ENCODE results near the gene MYO7B. TPM values are rescaled to one million over a fixed set of nuclear protein-coding genes. Genes with fewer than 3 reads are reported as not detected.

MYO7B gene
- total and polyA plus RNA-seq, 9 donors, result 0.05 to 0.95 (median 0.25) TPM; not detected in 3

- no peak for DNase-seq
- Histone ChIP-seq H3K4me3 (no peak overlapping the region), H3K4me1 (ENCODE audit: insufficient read depth) (peaks cover 1% of the 10 kb centered on the region)
Observed at GRCh38 chr2:127671557-127672302, 136.2 kb downstream of the MYO7B start.

GRCh38 chr2:127672341-127673224, 137.1 kb downstream of the MYO7B start:
- WGBS, 3 donors, result 66 to 76% (median 71%) methylated on average over 20 of the region's 20 CpGs
- intact Hi-C loops (cut with DNase I), result no loop called here

More at GRCh38 chr2:127671557-127672302, 136.2 kb downstream of the MYO7B start:
- H3K36me3 ChIP-seq, result no peaks in the 10 kb centered on the region
- H3K27ac ChIP-seq, result no peak overlapping the region
- WGBS, 3 donors, result 93% methylated on average over 14 of the region's 14 CpGs
- H3K9me3 ChIP-seq, result no peaks in the 10 kb centered on the region
- no peak for TF ChIP-seq POLR2A (IDR thresholded peaks at IDR 0.05)
- intact Hi-C loops (cut with DNase I), result no loop called here
- no peaks in the 10 kb centered on the region for H3K27me3 ChIP-seq

GRCh38 chr2:127673291-127674069, 138.0 kb downstream of the MYO7B start:
- 70 to 82% (median 73%) methylated on average over 17 of the region's 17 CpGs for WGBS, 3 donors
- no peak for DNase-seq
- peaks cover 1% of the 10 kb centered on the region for H3K4me1 ChIP-seq (ENCODE audit: insufficient read depth)

More at GRCh38 chr2:127672341-127673224, 137.1 kb downstream of the MYO7B start:
- Histone ChIP-seq H3K27ac (no peak overlapping the region), H3K36me3 (no peaks in the 10 kb centered on the region), H3K4me3 (peak overlapping the region; percentile 56), H3K27me3 (no peaks in the 10 kb centered on the region), H3K9me3 (no peaks in the 10 kb centered on the region), H3K4me1 (ENCODE audit: insufficient read depth) (peaks cover 1% of the 10 kb centered on the region)
- no peak for DNase-seq
- TF ChIP-seq CTCF (IDR thresholded peaks at IDR 0.05) (no peak), POLR2A (IDR thresholded peaks at IDR 0.05) (no peak), EP300 (IDR thresholded peaks at IDR 0.05) (no peak)

More at GRCh38 chr2:127673291-127674069, 138.0 kb downstream of the MYO7B start:
- H3K4me3 ChIP-seq, result peak overlapping the region; percentile 56
- intact Hi-C loops (cut with DNase I), result no loop called here
- no peaks in the 10 kb centered on the region for H3K27me3 ChIP-seq
- no peak for TF ChIP-seq POLR2A (IDR thresholded peaks at IDR 0.05)
- no peak for TF ChIP-seq EP300 (IDR thresholded peaks at IDR 0.05)
- no peak for TF ChIP-seq CTCF (IDR thresholded peaks at IDR 0.05)
- no peaks in the 10 kb centered on the region for H3K36me3 ChIP-seq
- no peaks in the 10 kb centered on the region for H3K9me3 ChIP-seq
- no peak overlapping the region for H3K27ac ChIP-seq
